ENCODE results near the gene CBLB.

Gene CBLB

DNA sequence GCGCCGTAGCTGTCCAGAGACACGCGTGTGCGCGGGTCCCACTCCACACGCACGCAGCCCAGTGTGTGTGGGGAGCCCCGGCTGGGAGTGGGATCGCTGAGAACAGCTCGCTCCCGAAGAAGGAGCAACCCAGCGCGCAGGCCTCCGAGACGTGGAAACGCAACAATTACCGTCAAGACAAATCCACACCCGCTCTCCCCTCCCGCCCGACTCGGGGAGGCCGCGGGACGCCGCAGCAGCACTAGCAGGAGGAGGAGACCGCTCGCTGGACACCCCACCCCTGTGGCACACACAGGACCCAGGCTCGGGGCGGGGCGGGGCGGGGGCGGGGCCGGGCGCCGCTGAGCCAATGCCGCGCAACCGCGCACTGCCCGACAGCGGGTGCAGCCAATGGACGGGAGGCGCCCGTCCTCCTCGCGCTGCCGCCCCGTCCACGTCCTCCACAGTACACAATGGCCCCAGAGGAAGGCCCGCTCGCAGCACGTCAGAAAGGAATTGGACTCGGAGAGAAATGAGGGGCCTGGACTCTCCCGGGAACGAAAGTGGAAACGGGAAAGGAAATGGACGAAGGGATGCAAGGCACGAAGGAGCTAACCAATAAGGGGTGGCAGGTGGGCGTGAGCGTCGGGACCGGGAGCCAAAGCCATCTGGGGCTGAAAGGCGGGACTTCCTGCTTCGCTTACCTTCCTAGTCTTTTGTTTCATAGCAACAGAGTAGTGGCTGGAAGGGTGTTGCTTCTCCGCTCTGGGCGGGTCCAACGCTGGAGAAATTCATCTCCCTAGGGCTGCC is at the start of gene CBLB:
CBLB (minus strand) TSS at position 271 of the 789 bp plus-strand sequence. CDS start 1,435 bp downstream, outside the sequence.
- DNase-seq (ENCODE audit: low read depth, low spot score): peak; percentile 85

DNA sequence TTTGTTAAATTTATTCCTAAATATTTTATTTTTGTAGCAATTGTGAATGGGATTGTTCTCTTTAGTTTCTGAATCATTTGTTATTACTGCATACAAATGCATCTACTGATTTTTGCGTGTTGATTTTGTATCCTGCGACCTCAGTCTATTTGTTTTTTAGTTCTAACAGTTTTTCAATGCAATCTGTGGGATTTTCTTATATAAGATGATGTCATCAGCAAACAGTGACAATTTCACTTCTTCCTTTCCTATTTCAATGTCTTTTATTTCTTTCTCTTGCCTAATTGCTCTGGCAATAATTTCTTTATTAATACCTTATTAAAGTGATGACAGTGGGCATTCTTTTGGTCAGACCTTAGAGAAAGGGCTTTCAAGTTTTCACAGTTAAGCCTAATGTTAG is 48.0 kb upstream of the CBLB start:
- no peak for DNase-seq (ENCODE audit: low read depth, low spot score)

DNA sequence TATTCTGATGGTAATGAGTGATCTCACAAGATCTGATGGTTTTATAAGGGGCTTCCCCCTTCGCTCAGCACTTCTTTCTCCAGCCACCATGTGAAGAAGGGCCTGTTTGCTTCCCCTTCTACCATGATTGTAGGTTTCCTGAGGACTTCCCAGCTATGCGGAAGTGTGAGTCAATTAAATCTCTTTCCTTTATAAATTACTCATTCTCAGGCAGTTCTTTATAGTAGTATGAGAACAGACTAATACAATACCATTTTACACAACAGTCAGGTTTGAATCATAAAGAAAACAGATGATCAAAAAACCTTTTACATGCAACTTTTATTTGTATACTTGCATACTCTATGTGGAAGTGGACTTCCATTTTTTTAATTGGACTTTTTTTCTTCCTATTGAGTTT is 46.7 kb upstream of the CBLB start:
- DNase-seq (ENCODE audit: low read depth, low spot score): no peak

DNA sequence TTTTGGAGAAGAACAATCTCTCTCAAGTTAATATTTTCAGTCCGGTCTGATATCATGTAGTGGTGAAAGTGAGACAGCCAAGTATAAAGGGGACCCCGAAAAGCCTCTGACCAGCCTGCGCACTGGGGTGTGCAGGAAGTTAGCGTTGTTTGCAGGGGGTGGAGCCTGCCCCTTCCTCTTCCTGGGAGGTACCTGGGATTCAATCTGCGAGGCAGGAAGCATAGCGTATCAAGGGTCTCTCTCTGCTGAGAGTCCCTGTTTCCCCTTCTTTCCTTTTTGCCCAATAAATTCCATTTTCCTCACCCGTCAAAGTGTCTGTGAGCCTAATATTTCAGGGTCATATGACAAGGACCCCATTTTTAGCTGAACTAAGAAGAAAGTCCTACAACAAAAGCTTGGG is 44.8 kb upstream of the CBLB start:
- no peak for DNase-seq (ENCODE audit: low read depth, low spot score)

DNA sequence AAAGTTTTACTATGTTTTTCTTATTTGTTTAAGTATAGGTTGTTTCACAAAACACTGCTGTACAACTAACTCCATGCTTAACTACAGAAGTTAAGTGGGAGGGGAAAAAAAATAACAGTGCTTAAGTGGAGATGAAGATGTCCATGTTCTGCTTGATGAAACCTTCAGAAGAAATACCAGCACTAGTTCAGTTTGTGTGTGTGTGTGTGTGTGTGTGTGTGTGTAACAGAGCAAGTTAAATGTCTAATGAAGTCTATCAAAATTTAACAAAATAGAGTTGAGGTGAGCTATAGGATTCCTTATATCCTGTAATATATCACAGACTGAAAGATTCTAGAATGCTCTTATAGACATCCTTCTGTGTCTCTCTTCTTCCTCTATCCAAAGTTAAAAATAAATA is 44.1 kb upstream of the CBLB start:
- no peak for DNase-seq (ENCODE audit: low read depth, low spot score)

DNA sequence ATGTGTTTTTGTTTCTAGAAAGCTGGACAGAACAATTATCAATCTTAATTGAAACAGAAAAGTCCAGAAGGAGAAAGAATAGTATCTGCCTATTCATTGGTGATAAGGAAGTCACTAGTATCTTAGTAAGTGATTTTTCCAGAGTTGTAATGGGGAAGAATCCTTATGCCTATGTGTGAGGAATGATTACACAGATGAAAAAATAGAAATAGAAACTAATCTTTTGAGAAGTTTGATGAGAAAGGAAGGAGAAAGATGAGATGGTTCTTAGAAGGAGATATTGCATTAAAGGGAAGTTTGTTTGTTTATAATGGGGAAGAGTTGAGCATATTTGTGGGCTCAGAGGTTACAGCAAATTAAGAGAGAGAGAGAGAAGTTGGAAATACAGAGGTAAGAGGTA is 42.7 kb upstream of the CBLB start:
- no peak for DNase-seq (ENCODE audit: low read depth, low spot score)

DNA sequence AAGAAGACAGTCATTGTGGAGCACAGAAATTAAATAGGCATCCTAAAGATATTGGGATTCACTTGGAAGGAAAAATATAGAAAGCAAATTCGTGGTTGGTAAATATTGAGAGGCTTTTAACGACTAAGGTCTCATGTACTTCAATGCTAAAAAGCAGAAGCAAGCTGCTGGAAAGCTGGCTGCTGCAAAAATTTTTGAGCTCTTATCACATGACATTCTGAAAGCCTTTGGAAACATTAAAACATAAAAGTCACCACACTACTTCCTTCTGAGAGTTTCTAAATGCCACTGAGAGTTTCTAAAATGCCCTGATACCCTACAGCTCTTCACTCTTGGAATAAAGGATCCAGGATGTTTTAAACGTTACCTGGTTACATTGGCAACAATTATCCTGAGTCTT is 39.0 kb upstream of the CBLB start:
- DNase-seq (ENCODE audit: low read depth, low spot score): no peak

DNA sequence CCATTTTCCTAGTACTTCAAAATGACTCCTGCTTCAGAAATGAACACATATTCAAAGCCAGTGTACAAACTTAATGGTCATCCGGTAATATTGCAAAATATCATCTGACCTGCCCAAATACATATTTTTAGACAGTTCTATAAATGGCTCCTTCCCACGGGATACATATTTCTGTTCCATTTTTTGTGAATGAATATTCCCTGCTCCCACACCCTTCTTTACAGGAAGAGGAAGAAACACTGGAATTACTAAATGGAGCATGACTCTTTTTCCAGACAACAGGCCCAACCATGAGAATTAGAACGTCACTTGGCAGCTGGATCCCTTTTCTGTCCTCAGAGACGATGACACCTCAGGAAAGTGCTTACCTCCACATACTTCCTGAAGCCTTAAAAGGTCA is 38.0 kb upstream of the CBLB start:
- no peak for DNase-seq (ENCODE audit: low read depth, low spot score)

DNA sequence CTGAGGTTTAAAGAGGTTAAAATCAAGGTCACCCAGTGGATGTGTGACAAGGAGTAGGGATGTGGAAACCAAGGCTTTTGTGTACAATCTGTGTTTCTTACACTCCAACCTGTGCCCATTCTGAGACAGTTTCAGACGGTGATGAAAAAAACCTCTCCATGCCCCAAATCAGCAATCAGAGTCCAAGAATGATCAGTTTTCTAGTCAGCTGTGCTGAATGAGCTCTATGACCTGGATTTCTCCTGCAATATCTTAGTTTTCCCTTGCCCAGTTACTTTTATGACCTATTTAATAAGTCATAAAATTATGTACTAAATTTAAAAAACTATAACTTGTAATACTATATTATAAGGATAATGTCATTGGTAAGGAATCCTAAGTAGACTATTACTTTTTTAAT is 37.5 kb upstream of the CBLB start:
- no peak for DNase-seq (ENCODE audit: low read depth, low spot score)

DNA sequence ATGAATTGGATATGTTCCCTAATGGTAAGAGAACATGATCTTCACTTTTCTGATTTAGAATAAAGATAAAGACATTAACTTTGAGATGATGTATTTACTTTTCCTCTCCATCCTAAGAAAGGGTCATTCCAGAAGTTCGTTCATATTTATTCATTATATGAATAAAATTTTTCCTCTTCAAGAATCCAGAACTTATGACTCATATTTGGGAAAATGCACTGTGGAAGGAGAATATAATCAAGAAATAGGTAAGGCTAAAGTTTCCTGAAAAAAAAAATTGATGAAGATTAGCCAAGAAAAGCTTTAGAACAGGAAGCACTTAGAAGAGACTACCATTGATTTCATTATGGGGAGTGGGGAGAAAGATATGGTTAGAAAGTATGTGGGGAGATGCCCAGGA is 36.5 kb upstream of the CBLB start:
- DNase-seq (ENCODE audit: low read depth, low spot score): no peak

DNA sequence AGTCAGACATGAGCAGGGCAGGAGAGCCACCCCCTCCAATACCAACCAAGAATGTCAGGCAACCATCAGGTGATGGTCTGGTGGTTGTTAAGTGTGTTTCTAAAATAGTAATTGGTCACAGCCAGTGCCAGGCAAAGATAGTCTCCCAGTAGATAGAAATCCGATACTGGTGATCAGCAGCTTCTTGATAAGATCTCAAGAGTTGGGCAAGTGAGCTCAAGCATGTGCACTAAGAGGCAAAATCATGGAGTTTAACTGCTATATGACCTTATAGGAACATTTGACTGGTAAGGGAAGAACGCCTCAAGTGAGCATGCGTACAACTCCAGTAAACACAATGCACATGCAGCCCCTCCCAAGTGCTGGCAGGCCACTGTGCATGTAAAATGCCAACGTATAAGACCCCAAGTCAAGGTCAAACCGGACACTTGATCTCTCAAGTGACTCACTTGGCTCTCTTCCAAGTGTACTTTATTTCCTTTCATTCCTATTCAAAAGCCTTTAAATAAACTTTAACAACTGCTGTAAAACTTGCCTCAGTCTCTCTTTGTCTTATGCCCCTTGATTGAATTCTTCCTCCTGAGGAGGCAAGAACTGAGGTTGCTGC is 36.0 kb upstream of the CBLB start:
- no peak for DNase-seq (ENCODE audit: low read depth, low spot score)

DNA sequence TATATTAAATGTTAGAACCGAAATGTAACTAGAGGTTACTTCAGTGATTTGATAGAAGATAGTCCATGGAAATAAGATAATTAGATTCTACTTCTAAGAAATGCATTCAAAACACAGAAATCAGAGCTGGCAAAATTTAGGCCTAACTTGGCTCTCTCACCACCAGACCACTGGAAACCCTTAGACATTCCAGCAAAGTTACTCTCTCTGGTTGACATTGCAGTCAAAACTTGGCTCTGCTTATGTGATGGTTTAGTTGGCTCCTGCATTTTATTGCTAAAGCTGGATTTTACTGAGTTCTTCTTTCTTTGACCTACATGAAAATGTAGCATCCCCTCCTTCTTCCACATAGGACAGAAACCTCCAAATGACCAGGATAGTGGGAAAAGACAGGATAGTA is 35.4 kb upstream of the CBLB start:
- no peak for DNase-seq (ENCODE audit: low read depth, low spot score)

DNA sequence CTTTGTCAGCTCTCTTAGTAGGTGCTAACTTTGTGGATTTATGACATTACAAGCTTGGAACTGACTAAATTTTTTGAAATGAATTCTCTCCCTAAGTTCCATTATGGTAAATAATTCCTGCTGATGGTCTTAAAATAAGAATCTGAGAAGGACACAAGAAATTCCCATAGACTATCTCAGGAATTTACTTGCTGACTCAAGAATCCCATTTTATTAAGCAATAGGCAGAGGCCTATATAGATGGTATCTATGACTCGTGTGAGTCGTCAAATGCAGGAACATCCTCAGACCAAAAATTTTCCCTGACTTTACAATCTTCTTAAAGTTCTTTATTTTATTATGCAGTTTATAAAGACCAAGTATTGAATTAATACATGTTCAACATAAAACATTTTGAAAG is 30.7 kb upstream of the CBLB start:
- DNase-seq (ENCODE audit: low read depth, low spot score): no peak

DNA sequence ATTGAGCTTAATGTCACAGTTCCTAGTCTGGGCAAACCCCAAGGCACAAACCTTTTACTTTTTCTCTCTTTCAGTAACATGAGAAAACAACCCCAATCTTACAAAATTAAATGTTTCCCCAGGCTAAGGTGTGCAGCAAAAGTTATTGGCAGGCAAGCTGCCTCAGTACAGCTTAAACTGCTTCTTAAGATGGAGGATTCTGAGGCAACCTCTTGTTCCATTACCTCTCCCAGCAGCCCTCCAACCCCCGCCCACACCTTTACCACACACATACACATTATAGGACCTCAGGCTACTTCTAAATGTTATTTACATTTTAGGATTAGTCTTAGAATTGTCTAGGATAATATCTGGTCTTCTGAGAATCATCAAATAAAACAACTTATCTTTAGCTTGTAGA is 22.3 kb upstream of the CBLB start:
- DNase-seq (ENCODE audit: low read depth, low spot score): no peak

DNA sequence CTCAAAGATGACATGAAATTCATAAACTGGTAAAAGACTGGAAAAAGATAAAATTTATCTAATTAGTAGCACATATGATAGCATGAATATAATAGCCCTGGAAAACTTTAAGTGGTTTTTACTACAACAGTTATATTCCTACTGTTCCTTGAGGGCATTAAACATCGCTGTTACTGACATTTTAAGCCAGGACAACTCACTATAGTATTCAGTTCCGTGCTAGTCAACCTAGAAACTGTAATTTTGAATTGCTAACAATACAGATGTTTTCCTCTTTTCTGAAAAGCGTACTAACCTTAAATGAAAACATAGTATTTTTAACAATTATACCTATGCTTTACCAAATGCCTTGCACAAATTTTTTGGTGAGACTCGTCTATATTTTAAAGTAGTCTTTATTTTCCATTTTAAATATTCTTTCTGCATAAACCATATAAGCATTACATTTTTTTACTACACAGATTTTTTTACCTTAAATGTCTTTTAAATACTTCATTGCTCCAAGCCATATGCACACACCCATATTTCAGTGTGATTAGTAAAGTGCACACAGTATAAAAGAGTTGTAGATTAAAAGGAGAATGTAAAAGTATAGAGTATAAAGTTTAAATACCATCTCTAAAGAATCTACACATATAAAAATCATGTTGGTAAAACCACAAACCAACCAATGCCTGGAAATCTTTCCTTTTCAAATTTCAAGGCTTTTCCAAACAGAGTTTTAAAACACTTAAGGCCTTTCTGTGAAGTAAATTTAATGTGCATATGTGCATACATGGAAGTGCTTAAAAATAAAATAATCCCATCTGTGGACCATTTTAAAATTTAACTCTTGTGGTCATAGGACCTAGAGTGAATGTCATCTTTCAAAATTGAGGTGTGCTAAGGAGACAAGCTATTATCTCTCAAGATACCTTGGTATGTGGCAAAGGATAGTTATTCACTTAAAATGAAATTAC is 20.1 kb upstream of the CBLB start:
- no peak for DNase-seq (ENCODE audit: low read depth, low spot score)

DNA sequence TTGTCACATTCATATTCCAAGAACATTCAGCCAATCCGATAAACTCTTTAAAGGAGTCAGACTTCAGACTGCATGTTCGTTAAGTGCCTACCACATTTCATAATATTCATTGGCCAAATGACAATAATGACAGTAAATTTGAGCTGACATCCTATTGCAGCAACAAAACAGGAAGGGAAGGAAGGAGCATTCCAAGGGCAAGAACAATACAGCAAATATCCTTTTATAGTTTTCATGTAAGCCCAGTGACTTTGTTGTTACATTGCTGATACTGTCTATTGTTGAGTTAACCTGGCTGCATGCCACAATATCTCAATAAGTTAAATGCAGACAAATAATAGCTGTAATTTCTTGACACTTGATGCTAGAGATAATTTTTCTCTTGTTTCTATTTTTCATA is 16.4 kb upstream of the CBLB start:
- DNase-seq (ENCODE audit: low read depth, low spot score): no peak

DNA sequence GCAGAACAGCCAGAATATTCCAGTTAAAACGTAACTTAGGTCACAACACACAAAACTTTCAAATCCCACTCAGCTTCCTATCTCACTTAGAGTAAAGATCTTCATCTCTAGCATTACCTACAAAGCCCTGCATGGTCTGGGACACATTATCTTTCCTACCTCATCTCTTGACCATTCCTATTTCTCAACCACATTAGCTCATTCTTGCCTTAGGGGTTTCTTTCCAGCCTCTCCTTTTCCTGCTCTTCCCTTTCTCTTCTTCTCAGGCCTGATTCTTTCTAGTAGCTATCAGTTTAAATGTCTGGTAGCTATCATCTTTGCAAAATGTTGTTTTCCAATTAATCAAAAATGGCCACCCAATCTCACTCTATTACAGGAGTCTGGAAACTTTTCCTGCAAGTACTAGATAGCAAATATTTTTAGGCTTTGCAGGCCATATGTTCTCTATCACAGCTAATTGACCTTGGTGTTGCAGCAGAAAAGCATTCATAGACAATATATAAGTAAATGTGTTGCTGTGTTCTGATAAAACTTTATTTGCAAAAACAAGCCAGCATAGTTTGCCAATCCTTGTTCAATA is 15.1 kb upstream of the CBLB start:
- no peak for DNase-seq (ENCODE audit: low read depth, low spot score)

DNA sequence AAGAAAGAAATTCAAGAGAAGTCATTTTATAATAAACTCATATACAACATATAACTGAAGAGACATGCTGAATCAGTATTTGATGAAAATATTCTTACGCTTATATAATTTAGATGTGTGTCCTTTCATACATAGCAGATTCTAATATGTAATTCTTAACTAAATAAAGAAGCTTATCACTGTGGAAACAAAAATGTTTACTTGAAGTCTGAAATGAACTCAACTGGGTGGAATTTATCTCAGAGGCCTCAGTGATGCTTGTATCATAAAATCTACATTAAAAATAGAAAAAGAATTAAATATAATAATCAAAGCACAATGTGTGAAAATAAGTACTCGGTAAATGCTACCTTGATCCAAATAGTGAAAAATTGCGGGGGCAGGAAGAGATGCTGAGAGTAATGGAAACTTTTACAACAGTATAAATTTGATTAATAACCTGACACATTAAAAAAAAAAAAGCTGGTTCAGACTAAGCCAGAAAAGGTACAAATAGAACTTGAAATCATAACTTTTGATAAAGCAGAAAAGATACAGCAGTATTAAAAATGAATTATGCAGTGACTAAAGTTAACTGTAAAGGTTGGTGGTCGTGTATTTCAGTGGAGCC is 12.0 kb upstream of the CBLB start:
- DNase-seq (ENCODE audit: low read depth, low spot score): no peak

DNA sequence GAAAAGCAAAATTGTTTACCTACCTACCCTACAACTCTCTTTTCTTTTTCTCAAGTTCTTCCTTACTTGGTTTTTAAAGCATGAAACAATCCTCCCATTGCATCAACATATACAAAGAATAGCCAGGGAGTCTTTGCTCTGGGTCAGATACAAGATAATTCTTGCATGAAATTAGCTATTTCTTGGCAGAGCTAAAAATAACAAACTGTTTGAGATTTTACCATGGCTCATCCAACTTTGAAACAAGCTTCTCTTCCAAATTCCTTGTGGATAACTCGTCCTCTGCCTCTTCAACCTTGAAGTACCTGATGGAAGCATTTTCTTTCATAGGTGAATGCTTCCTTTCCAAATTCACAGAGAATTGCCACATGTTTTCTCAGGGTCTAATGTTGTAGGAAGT is 9.2 kb upstream of the CBLB start:
- DNase-seq (ENCODE audit: low read depth, low spot score): no peak

DNA sequence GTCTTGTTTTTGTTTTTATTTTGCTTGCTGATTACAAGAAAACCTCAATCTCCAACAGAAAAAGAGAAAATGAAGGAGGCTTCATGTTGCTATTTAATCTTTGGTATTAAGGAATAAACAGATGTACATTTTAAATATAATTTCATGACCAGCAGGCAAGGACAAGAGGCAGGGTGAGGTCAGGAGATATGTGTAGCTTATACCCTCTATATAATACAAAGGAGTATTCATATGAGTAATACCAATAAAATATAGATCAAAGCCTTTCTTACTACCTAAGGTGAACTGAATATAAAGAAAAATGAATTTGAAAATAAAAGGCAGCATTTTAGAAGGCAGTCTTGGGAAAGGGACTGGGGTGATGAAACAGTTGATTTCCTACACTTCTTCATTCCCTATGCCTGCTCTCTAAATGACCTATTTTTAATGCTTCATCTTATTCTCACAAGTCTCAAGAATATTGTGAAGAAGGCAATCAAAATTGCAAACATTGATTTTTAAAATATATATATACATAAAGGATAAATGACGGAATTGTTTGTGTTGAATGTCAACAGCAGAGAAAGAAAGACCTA is 8.6 kb upstream of the CBLB start:
- DNase-seq (ENCODE audit: low read depth, low spot score): no peak

DNA sequence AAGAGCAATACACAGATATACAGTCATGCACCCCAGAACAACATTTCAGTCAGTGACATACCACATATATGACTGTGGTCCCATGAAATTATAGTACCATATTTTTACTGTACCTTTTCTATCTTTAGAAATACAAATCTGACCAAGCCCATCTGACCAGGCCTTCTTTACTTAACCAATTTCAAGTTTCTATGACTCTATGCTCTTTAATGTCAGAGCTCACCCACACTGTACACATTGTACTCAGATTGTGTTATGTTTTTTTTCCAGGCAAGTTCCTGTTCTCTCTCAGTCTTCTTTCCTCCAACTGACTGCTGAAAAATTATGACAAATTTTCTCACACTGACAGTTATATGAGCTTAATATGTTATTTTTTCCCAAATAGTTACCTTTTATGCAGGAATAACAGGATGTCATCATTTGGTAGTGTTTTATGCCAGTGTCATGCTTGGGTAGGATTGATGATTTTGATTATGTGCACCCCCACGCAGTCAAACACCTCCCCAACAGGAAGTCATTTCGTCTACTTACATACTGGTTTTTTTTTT is 8.0 kb upstream of the CBLB start:
- DNase-seq (ENCODE audit: low read depth, low spot score): no peak
